H1 (cell line): ENCODE results near the gene SLC41A1. TPM values are rescaled to one million over a fixed set of nuclear protein-coding genes. Genes with fewer than 3 reads are reported as not detected.

Experiments
- CTCF ChIA-PET: fragments of 300-600 bp; sonication (Branson Sonifier 250); formaldehyde crosslinking; loops from one replicate; lab custom pipeline; 2021; ENCODE audit not compliant: partially characterized antibody; lab: Charles Lee
- POLR2A ChIA-PET: fragments of 300-600 bp; sonication (Branson Sonifier 250); formaldehyde crosslinking; loops from one replicate; lab custom pipeline; 2021; ENCODE audit warnings: inconsistent platforms; ENCODE audit not compliant: partially characterized antibody; lab: Charles Lee
- DNase-seq, 2 experiments: peaks; one replicate each; pipeline versions ENCODE4 v3.0.0 to v3.0.0-alpha.2; 2010 to 2022; ENCODE audit warnings: low spot score in 2 of 2, low read depth in 1 of 2, mixed read lengths in 1 of 2
- FAIRE-seq: peaks from 2 replicates; lab custom pipeline; 2011; peaks lifted over from hg19 to GRCh38; lab: Jason Lieb, UNC
- H2AFZ ChIP-seq: 2 replicates; pipeline ENCODE4 v1.8.1; 2012; ENCODE audit warnings: low read length, inconsistent platforms
- H2AK5ac ChIP-seq: 2 replicates; pipeline ENCODE4 v1.6.1; 2013; ENCODE audit warnings: low read depth, low read length
- H2BK120ac ChIP-seq: replicated peaks from 2 replicates; pipeline ENCODE3; 2013; ENCODE audit warnings: low read depth, low read length, inconsistent platforms
- H2BK12ac ChIP-seq: 2 replicates; pipeline ENCODE4 v1.6.1; 2013; ENCODE audit warnings: low read depth, low read length
- H2BK15ac ChIP-seq: 2 replicates; pipeline ENCODE4 v1.6.1; 2013; ENCODE audit warnings: low read length
- H2BK20ac ChIP-seq: 2 replicates; pipeline ENCODE4 v1.6.1; 2013; ENCODE audit warnings: low read length
- H2BK5ac ChIP-seq: 2 replicates; pipeline ENCODE4 v1.6.1; 2013; ENCODE audit warnings: low read depth, low read length
- H3K14ac ChIP-seq: 2 replicates; pipeline ENCODE4 v1.6.1; 2013; ENCODE audit warnings: inconsistent platforms; ENCODE audit not compliant: insufficient read length
- H3K18ac ChIP-seq: 2 replicates; pipeline ENCODE4 v1.6.1; 2013; ENCODE audit warnings: low read length; ENCODE audit errors: extremely low read depth
- H3K23ac ChIP-seq: 2 replicates; pipeline ENCODE4 v1.6.1; 2013; ENCODE audit warnings: inconsistent platforms; ENCODE audit not compliant: insufficient read length
- H3K23me2 ChIP-seq: 2 replicates; pipeline ENCODE4 v1.6.1; 2013; ENCODE audit warnings: low read depth, low read length
- H3K27ac ChIP-seq: 2 replicates; pipeline ENCODE4 v1.6.1; 2011; ENCODE audit warnings: low read depth, low read length, inconsistent platforms
- H3K27me3 ChIP-seq, 4 experiments: replicated peaks in 1 of 4; 1 replicate in 1 of 4; 2 replicates in 3 of 4; pipeline versions ENCODE4 v1.6.1 to v1.8.1; 2011 to 2013; ENCODE audit warnings: low read length in 3 of 4, mild to moderate bottlenecking in 3 of 4, inconsistent platforms in 2 of 4, mixed read lengths in 2 of 4, moderate library complexity in 1 of 4; ENCODE audit not compliant: control insufficient read depth in 3 of 4, insufficient read depth in 3 of 4; ENCODE audit errors: extremely low read depth in 1 of 4
- H3K36me3 ChIP-seq, 4 experiments: 2 replicates each; pipeline versions ENCODE4 v1.6.1 to v1.8.1; 2011 to 2013; ENCODE audit warnings: mild to moderate bottlenecking in 4 of 4, low read length in 3 of 4, moderate library complexity in 2 of 4, control low read depth in 1 of 4, inconsistent platforms in 1 of 4; ENCODE audit not compliant: insufficient read depth in 4 of 4, control insufficient read depth in 2 of 4
- H3K4ac ChIP-seq: replicated peaks from 2 replicates; pipeline ENCODE3; 2013; ENCODE audit warnings: low read length, low read depth, mixed read lengths, inconsistent platforms; ENCODE audit not compliant: insufficient read length
- H3K4me1 ChIP-seq, 4 experiments: replicated peaks in 1 of 4; 1 replicate in 1 of 4; 2 replicates in 3 of 4; pipeline versions ENCODE4 v1.6.1 to v1.8.1; 2011 to 2013; ENCODE audit warnings: low read length in 3 of 4, inconsistent platforms in 2 of 4, mixed read lengths in 1 of 4; ENCODE audit not compliant: insufficient read depth in 4 of 4, control insufficient read depth in 3 of 4
- H3K4me2 ChIP-seq, 2 experiments: 2 replicates each; pipeline versions ENCODE4 v1.6.1 to v1.8.1; 2011 to 2013; ENCODE audit warnings: low read depth in 2 of 2, low read length in 2 of 2, control low read depth in 1 of 2, inconsistent platforms in 1 of 2, mild to moderate bottlenecking in 1 of 2; ENCODE audit not compliant: insufficient read depth in 1 of 2
- H3K4me3 ChIP-seq, 4 experiments: fragments of 200-600, 300-600 bp in 1 of 4; sonication (generic), shearing (Covaris generic), sonication (Bioruptor Twin) in 1 of 4; 2 replicates each; pipeline versions ENCODE4 v1.5.1 to v1.8.1; 2011 to 2016; ENCODE audit warnings: low read length in 4 of 4, low read depth in 3 of 4, control low read depth in 2 of 4, inconsistent platforms in 2 of 4, mild to moderate bottlenecking in 2 of 4, mixed read lengths in 1 of 4, moderate library complexity in 1 of 4; ENCODE audit not compliant: insufficient read depth in 2 of 4; ENCODE audit errors: extremely low read depth in 1 of 4
- H3K56ac ChIP-seq: replicated peaks from 2 replicates; pipeline ENCODE3; 2013; ENCODE audit warnings: low read depth, mild to moderate bottlenecking, mixed read lengths, low read length, inconsistent platforms; ENCODE audit not compliant: insufficient read length
- H3K79me1 ChIP-seq: 2 replicates; pipeline ENCODE4 v1.6.1; 2013; ENCODE audit warnings: low read depth, low read length, control low read depth
- H3K79me2 ChIP-seq, 2 experiments: 2 replicates each; pipeline versions ENCODE4 v1.6.1 to v1.8.1; 2012 to 2013; ENCODE audit warnings: low read length in 2 of 2, mild to moderate bottlenecking in 2 of 2, inconsistent platforms in 1 of 2; ENCODE audit not compliant: insufficient read depth in 2 of 2, control insufficient read depth in 1 of 2
- H3K9ac ChIP-seq, 4 experiments: replicated peaks in 1 of 4; 1 replicate in 1 of 4; 2 replicates in 3 of 4; pipeline versions ENCODE4 v1.6.1 to v1.8.1; 2011 to 2013; ENCODE audit warnings: low read depth in 3 of 4, low read length in 3 of 4, control low read depth in 2 of 4, mild to moderate bottlenecking in 2 of 4, moderate library complexity in 2 of 4, inconsistent platforms in 1 of 4; ENCODE audit errors: extremely low read depth in 1 of 4
- H3K9me3 ChIP-seq, 2 experiments: 2 replicates each; pipeline versions ENCODE4 v1.6.1 to v1.8.1; 2012 to 2013; ENCODE audit warnings: mild to moderate bottlenecking in 2 of 2, moderate library complexity in 2 of 2, control low read depth in 1 of 2, inconsistent platforms in 1 of 2, low read depth in 1 of 2, low read length in 1 of 2, mixed read lengths in 1 of 2; ENCODE audit not compliant: insufficient read depth in 2 of 2
- H4K20me1 ChIP-seq, 2 experiments: replicated peaks in 1 of 2; 2 replicates each; pipeline versions ENCODE3 to v1.8.1; 2011 to 2013; ENCODE audit warnings: inconsistent platforms in 2 of 2, low read length in 2 of 2, mild to moderate bottlenecking in 1 of 2; ENCODE audit not compliant: insufficient read depth in 2 of 2, control insufficient read depth in 1 of 2
- H4K5ac ChIP-seq: 2 replicates; pipeline ENCODE4 v1.6.1; 2013; ENCODE audit warnings: low read length, low read depth, mixed read lengths, inconsistent platforms; ENCODE audit not compliant: insufficient read length
- H4K8ac ChIP-seq: 2 replicates; pipeline ENCODE4 v1.8.0; 2013; ENCODE audit warnings: mild to moderate bottlenecking, moderate library complexity, low read length, inconsistent platforms; ENCODE audit not compliant: insufficient read depth; ENCODE audit errors: extremely low read depth
- H4K91ac ChIP-seq: replicated peaks from 2 replicates; pipeline ENCODE3; 2013; ENCODE audit warnings: low read length, mixed read lengths, inconsistent platforms; ENCODE audit not compliant: insufficient read length
- POLR2A ChIP-seq, 2 experiments: IDR thresholded peaks; 1 replicate in 1 of 2; 2 replicates in 1 of 2; pipeline ENCODE4 v1.6.1; 2011; ENCODE audit warnings: low read depth in 2 of 2, low read length in 2 of 2, mild to moderate bottlenecking in 2 of 2; ENCODE audit errors: control extremely low read depth in 1 of 2
- TBP ChIP-seq: IDR thresholded peaks from 2 replicates; pipeline ENCODE4 v1.6.1; 2011; ENCODE audit warnings: low read depth, low read length, improper control_type of control experiment
- WGBS, 2 experiments: shearing (Covaris generic) in 1 of 2; methylation state at CpG; one replicate each; pipeline versions ENCODE4 v1.1.6 to v1.1.7; 2013 to 2015; ENCODE audit warnings: low lambda C conversion rate in 2 of 2, mixed read lengths in 2 of 2, inconsistent platforms in 1 of 2, low coverage in 1 of 2, missing lambda C conversion rate in 1 of 2; ENCODE audit not compliant: insufficient replicate concordance in 2 of 2, insufficient coverage in 1 of 2, insufficient read length in 1 of 2; ENCODE audit errors: extremely low coverage in 1 of 2, missing lambda C conversion rate in 1 of 2; 5-methylcytosine and 5-hydroxymethylcytosine counted together
- polyA plus RNA-seq, 7 experiments: library from polyadenylated mRNA; depleted of rRNA in 3 of 7; stranded (reverse) in 5 of 7; unstranded in 2 of 7; fragments of >200 nt in 5 of 7; fragments of 200-250 nt in 2 of 7; gene quantifications; 1 replicate in 5 of 7; 2 replicates in 1 of 7; 4 replicates in 1 of 7; pipeline versions ENCODE4 v1.2.1 to v1.2.3, GENCODE V29; 2011 to 2013; ENCODE audit warnings: missing spikeins in 2 of 7, mixed read lengths in 2 of 7
- total RNA-seq: library from RNA; stranded (reverse); fragmentation: NEBNext Ultra II Directional; extraction: Animal tissue kit (Norgen Biotek cat#: 25700); gene quantifications from 2 replicates; pipeline ENCODE4 v1.2.1, GENCODE V29; 2021
- TF ChIP-seq, protein P1 (sequence below): IDR thresholded peaks from 2 replicates; pipeline ENCODE4 v1.6.1; 2011; ENCODE audit warnings: low read length, improper control_type of control experiment

SLC41A1 gene
- total and polyA plus RNA-seq, 2 of the 8 experiments (the other 6 are each of a cell fraction or from before 2014, with no cell fraction given): 41.2 to 42.3 TPM

DNA sequence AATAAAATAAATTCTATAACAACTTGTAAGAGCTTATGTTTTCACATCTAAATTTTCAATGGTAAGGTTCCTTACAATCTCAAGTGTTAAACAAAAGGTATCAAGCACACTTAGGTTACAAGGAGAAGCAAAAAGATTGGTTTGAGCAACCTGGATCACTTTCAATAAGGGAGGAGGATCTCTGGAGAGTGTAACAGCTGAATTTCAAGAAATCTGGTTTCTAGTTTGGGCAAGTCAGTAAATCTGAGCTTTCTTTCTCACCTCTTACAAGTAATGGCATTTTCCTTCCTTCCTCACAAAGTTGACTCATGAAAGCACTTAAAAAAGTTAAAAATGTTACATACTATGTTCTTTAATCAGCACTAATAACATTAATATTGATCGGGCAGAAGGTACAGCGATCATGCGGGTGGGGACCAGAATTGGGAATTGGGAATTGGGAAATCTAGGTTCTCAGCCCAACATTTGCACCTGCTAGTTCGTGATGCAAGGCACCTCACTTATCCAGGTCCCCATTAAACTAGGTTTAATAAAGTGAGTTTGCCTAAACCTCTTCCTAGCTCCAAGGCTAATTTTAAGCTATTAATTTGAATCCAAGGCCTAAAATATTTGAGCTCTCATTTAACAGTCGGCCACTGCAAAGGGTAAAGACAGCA, 66.1 kb downstream of the SLC41A1 start:
- Histone ChIP-seq H2BK5ac (no peak overlapping the region), H3K23ac (no peak overlapping the region), H2BK15ac (no peak overlapping the region), H4K20me1 (peaks cover 23 to 39% of the 10 kb centered on the region in 2 experiments), H3K79me2 (peaks cover 43 to 73% of the 10 kb centered on the region in 2 experiments), H2BK20ac (no peak overlapping the region), H3K18ac (no peak overlapping the region), H3K4me3 (peak overlapping the region in 3 of 4 experiments; percentile 7 to 99 (median 97); a peak in 4 of 8 replicates), H3K27me3 (no peaks in the 10 kb centered on the region), H2BK12ac (no peak overlapping the region), H3K36me3 (peaks cover 0 to 7% (median under 1%) of the 10 kb centered on the region in 4 experiments; a peak in 2 of 8 replicates), H4K8ac (no peak overlapping the region), H2BK120ac (no peak overlapping the region), H3K14ac (no peak overlapping the region), H3K9me3 (no peaks in the 10 kb centered on the region), H3K4me1 (peaks cover 3 to 16% (median 11%) of the 10 kb centered on the region in 4 experiments; a peak in 5 of 7 replicates), H3K9ac (peak overlapping the region in 1 of 4 experiments; percentile 41; a peak in 1 of 7 replicates), H3K79me1 (no peaks in the 10 kb centered on the region), H2AK5ac (no peak overlapping the region), H3K23me2 (peaks cover 5% of the 10 kb centered on the region), H4K91ac (no peak overlapping the region), H3K4me2 (peak overlapping the region; percentile 81 to 86), H2AFZ (no peak overlapping the region), H4K5ac (no peak overlapping the region), H3K27ac (no peak overlapping the region), H3K56ac (no peak overlapping the region), H3K4ac (no peak overlapping the region)
- peak in 1 of 2 experiments; percentile 61; a peak in 2 of 3 replicates for TF ChIP-seq POLR2A (IDR thresholded peaks at IDR 0.05; ENCODE audit: control extremely low read depth in 1 of 2, low read depth in 2 of 2, low read length in 2 of 2)
- TF ChIP-seq, protein P1, sequence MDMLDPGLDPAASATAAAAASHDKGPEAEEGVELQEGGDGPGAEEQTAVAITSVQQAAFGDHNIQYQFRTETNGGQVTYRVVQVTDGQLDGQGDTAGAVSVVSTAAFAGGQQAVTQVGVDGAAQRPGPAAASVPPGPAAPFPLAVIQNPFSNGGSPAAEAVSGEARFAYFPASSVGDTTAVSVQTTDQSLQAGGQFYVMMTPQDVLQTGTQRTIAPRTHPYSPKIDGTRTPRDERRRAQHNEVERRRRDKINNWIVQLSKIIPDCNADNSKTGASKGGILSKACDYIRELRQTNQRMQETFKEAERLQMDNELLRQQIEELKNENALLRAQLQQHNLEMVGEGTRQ: no peak
- TF ChIP-seq TBP: no peak
- WGBS, 2 experiments: 85% methylated on average over 5 of the region's 5 CpGs; no CpG with 5 or more reads in 1 of the 2 experiments
- POLR2A ChIA-PET: interaction anchor here (0.7 to 4.2 kb wide), 11 partner anchors 12 to 215 kb away, joined by 3 to 61 read pairs (median 3); no protein-coding TSS in a partner anchor
- CTCF ChIA-PET: interaction anchor here (0.6 to 3.1 kb wide), 3 partner anchors 88 to 299 kb away, joined by 3 to 12 read pairs (median 4); no protein-coding TSS in a partner anchor
- FAIRE-seq: no peak
- DNase-seq: no peak
